ENCODE results near the gene IRF6.
"Not testable (repeated sequence)": the region's sequence is repeated elsewhere in the genome, so short reads cannot be mapped to it uniquely, and the experiment has no call there.

The IRF6 gene

DNA sequence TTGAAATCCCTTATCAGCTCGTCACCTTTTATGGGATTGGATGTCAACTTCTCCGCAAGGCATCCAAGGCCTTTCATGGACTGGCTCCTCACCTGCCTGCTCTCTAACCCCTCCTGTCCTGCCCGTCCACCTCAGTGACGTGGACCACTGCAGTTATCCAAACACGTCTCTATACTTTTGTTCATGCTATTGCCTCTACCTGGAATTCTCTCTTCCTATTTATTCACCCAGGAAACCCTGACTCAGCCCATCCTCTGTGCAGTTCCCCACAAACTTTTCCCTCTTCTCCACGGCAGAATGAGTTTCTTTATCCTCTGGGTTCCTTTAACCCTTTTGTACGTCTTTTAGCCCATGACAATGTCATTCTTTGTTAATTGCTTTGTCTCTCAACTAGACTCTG lies 16.8 kb upstream of the IRF6 start:
- DNase-seq = no peak

- no peak for DNase-seq
These were observed 15.0 kb upstream of the IRF6 start for GRCh38 chr1:209820986-209821385.

GRCh38 chr1:209819058-209819457 lies 13.1 kb upstream of the IRF6 start:
- no peak for DNase-seq

- DNase-seq = no peak
These were observed 11.7 kb upstream of the IRF6 start for GRCh38 chr1:209817691-209818090.

DNA sequence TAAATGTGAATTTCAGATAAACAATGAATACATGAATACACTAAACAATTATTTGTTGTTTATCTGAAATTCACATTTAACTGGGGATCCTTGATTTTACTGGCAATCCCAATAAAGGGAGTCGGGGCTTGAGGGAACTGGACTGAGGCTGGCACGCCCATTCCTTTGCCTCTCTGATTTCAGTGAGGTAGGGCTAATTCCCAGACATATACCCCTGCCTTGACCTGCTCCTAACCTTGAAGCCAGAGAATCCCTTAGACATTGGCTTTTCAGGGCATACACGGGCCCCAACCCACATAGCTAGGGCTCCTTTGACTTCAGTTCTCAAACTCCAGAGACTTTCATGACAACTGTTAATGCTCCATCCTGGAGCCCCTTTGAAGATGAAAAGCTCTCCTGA lies 11.0 kb upstream of the IRF6 start:
- DNase-seq = no peak

DNA sequence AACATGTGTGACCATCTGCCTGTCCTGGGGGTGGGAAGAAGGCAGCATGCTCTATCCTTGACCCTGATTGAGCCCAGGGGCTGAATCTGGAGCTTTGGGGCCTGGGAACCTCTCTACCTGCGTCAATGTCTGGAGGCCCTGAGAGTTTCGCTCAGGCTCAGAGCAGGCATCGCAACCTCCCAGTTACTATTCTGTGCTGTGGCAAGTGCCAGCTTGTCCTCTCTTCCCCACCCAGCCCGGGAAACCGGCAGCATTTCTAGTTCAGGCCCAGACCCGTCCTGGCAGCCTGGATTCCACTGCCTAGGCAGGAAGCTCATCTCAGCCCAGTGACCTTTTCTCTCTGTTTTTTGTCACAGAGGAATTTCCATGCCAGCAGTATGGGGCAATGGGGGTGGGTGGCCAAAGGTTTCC lies 10.0 kb upstream of the IRF6 start:
- DNase-seq = no peak

- no peak for DNase-seq
These were observed 9.5 kb upstream of the IRF6 start for GRCh38 chr1:209815490-209815889.

DNA sequence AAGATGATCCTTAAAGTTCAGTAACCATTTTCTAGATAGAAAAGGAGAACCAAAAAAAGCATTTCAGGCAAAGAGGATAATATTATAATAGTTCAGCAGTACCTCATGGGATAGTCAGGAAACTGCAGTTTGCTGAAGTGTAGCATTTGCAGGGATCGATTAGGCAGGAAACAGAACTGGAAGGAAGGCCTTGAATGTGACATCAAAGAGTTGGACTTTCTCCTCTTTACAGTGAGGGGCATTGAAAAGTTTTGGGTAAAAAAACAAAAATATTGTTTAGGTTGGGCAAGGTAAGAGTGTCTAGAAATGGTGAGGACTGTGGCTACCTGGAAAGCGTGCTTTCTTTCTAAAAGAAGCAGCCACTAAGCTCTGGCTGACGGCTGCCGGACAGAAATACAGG lies 8.0 kb upstream of the IRF6 start:
- DNase-seq = no peak

DNA sequence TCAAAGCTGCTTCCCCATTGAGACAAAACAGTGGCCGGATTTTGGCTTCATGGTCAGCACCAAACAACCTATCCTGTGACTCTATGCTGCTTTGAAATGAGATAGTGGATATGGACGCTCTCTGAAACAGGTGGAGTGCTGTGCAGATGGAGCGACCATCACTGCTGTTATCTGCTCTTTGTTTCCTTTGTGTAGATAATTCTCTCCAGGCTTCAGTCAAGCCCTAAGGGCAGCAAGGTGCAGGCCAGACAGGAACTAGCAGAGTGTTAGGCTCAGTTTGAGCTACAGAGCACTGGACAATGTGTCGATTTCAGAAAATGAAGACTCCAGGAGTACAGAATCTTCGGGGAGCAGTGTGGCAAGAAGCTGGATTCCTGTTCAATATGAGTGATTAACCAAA lies 4.8 kb upstream of the IRF6 start:
- no peak for DNase-seq

- DNase-seq = no peak
These were observed 3.7 kb upstream of the IRF6 start for GRCh38 chr1:209809611-209810010.

DNA sequence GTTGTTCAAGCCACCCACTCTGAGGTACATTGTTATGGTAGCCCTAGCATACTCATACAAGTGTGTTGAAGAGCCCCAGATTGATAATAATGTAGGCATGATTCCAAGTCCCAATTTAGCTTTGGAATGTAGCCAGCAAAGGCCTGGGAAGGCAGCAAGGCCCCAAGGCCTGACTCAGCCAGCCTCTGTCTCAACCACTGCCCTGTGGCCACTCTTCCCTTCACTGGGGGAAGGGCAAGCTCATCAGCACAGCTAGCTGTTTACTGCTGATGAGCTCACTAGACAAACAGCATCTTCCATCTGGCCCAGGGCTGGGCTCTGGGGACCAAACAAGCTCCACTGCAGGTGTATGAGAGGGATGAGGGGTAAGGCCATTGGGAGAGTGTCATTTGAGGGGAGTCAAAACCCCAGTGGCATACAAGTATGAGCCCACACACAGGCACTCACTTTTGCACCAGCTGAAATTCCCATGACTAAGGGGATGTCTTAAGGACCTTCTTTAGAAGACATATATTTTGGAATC lies 2.2 kb upstream of the IRF6 start:
- DNase-seq = peak; percentile 87

DNA sequence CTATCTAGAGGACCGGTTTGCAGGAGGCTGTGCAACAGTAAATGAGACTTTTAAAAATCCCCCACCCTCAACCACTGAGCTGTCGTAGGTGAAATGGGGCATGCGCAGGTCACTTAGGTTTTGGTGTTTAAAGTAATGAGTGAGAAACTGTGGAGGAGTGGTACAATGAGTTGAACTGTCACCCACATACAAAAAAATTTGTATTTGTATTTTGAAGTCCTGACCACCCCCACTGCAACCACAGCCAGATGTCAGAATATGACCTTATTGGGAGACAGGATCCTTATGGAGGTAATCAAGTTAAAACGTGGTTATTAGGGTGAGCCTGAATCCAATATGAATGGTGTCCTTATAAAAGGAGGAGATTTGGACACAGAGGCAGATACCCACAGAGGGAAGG lies 1.6 kb upstream of the IRF6 start:
- DNase-seq = no peak

DNA sequence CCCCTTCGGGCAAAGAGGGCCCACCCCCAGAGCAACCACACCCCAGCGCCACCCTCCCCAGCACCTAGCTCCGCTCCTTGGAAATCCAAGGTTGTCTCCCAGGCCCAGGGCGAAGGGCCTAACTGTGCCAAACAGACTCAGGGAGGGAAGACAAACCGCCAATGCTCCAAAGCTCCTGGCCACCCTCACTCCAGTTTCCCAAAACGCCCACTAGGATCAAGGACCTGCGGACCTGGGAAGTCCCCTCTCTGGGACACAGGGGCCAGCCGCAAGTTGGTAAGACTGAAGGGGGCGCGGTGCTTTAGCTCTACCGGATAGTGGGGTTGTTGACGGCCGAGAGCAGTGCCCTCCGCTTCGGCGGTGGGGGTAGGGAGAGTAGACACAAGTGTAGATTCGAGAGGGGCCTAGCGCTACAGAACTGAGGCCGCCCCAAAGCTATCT lies 581 bp downstream of the IRF6 start:
- no peak for DNase-seq

DNA sequence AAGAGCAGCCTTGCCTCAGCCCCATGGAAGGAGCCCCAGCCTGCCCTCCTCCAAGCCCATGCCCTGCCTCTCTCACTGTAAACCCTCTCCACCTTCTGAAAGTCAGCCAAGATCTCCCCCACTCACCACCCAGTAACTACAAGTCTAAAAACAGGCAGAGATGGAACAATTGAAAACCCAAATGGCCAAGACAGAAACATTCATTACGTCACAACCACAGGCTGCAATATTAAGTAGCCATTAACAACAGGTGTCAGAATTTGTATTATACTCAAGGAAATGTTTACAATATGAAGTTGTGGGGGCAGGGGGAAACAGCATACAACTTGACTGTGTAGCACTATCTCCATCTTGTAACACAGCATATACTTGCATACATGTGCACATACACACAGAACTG lies 2.4 kb downstream of the IRF6 start:
- DNase-seq = no peak

GRCh38 chr1:209802780-209803152 lies 3.2 kb downstream of the IRF6 start:
- DNase-seq = no peak

GRCh38 chr1:209802117-209802779 lies 3.7 kb downstream of the IRF6 start:
- peak; percentile 97 for DNase-seq

DNA sequence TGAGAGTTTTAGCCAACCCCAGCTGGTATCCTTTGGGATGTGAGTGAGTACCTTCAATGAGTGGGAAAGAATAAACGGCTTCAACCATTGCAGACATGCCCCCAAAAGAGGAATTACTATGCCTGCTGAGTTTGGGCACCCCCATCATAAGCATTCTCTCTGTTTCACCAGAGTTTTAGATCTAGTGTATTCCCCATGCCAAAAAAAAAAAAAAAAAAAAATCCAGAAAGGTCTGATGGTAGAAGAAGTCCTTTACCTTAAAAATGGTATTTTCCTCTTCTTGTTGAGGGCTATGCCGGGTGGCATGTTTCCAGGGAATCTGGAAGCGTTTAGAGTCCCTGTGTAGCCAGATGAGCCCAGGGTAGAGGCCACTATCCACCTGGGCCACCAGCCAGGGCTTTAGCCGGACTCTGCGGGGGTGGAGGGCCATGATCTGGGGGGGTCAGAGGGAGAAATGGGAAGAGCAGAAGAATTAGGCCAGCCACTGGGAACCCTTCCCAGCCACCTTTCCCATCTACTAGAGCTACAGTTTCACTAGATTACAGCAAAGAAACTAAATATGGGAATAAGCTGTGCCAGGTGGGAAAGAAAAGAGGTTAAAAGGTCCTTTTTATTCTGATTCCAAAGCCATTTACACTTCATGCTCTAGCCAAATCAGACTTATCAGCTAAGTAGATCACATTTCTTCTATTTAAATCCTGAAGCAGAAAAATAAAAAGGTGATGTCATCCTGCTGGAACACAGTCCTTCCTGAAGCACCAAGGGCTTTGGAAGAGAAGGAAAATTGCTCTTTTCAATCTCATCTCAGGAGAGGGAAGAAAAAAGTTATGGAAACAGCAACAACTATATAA lies 4.7 kb downstream of the IRF6 start:
- no peak for DNase-seq

GRCh38 chr1:209797978-209798639 lies 7.8 kb downstream of the IRF6 start:
- peak; percentile 38 for DNase-seq

- DNase-seq = not testable (repeated sequence)
These were observed 12.2 kb downstream of the IRF6 start for GRCh38 chr1:209793711-209794110.

DNA sequence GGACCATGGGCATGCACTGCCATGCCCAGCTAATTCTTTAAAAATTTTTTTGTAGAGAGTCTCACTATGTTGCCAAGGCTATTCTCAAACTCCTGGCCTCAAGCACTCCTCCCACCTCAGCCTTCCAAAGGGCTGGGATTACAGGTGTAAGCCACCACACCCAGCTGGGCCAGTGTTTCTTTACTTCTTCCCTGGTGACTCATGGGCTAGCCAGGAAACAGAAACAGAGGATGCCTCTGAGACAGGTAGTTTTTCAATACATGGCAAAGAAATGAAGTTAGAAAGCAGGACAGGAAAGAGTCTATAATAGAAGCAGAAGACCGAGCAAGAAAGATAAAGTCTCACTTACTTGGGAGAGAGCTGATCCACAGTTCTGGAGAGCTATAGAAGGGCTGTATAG lies 14.0 kb downstream of the IRF6 start:
- no peak for DNase-seq

- no peak for DNase-seq
These were observed 15.4 kb downstream of the IRF6 start for GRCh38 chr1:209790286-209791193.

DNA sequence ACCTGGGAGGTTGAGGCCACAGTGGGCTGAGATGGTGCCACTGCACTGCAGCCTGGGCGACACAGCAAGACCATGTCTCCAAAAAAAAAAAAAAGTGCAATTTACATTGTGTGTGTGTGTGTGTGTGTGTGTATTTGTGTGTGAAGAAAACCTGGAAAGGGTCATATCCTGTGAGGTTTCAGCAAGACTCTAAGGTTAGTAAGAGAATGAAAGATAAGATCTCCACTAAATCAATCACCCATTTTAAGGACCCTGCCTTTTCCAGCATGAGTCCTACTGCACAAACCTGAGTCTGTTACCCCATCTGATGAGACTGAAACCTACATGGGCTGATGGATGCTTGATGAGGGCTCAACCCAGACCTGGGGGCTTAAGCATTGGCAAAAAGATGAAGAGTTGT lies 16.7 kb downstream of the IRF6 start:
- no peak for DNase-seq

GRCh38 chr1:209787551-209787950 lies 18.4 kb downstream of the IRF6 start:
- no peak for DNase-seq
